NT2/D1 (cell line): Measurements from ENCODE around the gene ARHGAP33.

Experiments
- YY1 ChIP-seq: IDR thresholded peaks from 2 replicates; pipeline ENCODE4 v1.6.1; 2011; ENCODE audit not compliant: insufficient read length, insufficient read depth
- ZNF274 ChIP-seq: IDR thresholded peaks from 2 replicates; pipeline ENCODE4 v1.6.1; 2011; ENCODE audit warnings: mild to moderate bottlenecking, low read depth, low read length

- no peak for TF ChIP-seq ZNF274
- TF ChIP-seq YY1, result no peak
Measured at GRCh38 chr19:35740423-35741202, 34.8 kb upstream of the ARHGAP33 start.
